GM19193 (cell line): ENCODE data around the gene MYLK.

Source experiments
- POLR2A ChIP-seq: IDR thresholded peaks from 4 replicates; pipeline ENCODE4 v1.6.1; 2011; ENCODE audit not compliant: insufficient read depth, insufficient read length; ENCODE audit errors: extremely low read depth

MYLK gene

GRCh38 chr3:123685780-123686179 lies 198.4 kb downstream of the MYLK start:
- no peak for TF ChIP-seq POLR2A

- no peak for TF ChIP-seq POLR2A
Measured at GRCh38 chr3:123684636-123685035, 199.5 kb downstream of the MYLK start.

- TF ChIP-seq POLR2A, result no peak
Measured at GRCh38 chr3:123684209-123684608, 199.9 kb downstream of the MYLK start.

GRCh38 chr3:123683505-123684154 lies 200.5 kb downstream of the MYLK start:
- TF ChIP-seq POLR2A, result no peak

GRCh38 chr3:123682781-123683504 lies 201.2 kb downstream of the MYLK start:
- no peak for TF ChIP-seq POLR2A

- TF ChIP-seq POLR2A, result no peak
Measured at GRCh38 chr3:123682302-123682701, 201.8 kb downstream of the MYLK start.

- TF ChIP-seq POLR2A, result no peak
Measured at GRCh38 chr3:123679712-123680386, 204.3 kb downstream of the MYLK start.

GRCh38 chr3:123678108-123678511 lies 206.0 kb downstream of the MYLK start:
- no peak for TF ChIP-seq POLR2A

GRCh38 chr3:123672429-123673146 lies 211.5 kb downstream of the MYLK start:
- TF ChIP-seq POLR2A, result no peak

- no peak for TF ChIP-seq POLR2A
Measured at GRCh38 chr3:123670743-123671142, 213.4 kb downstream of the MYLK start.

GRCh38 chr3:123668906-123669305 lies 215.2 kb downstream of the MYLK start:
- no peak for TF ChIP-seq POLR2A

GRCh38 chr3:123667784-123668183 lies 216.3 kb downstream of the MYLK start:
- TF ChIP-seq POLR2A, result no peak

- no peak for TF ChIP-seq POLR2A
Measured at GRCh38 chr3:123664753-123665152, 219.4 kb downstream of the MYLK start.

- TF ChIP-seq POLR2A, result no peak
Measured at GRCh38 chr3:123663977-123664376, 220.2 kb downstream of the MYLK start.

GRCh38 chr3:123661973-123662372 lies 222.2 kb downstream of the MYLK start:
- no peak for TF ChIP-seq POLR2A
